Measurements from ENCODE around the gene ASIP. TPM values are rescaled to one million over a fixed set of nuclear protein-coding genes. Genes with fewer than 3 reads are reported as not detected.
"Not testable (repeated sequence)": the region's sequence is repeated elsewhere in the genome, so short reads cannot be mapped to it uniquely, and the experiment has no call there.

ASIP gene
- total and polyA plus RNA-seq, 7 donors = 0.06 to 0.68 (median 0.40) TPM; not detected in 4

- no peak for TF ChIP-seq CTCF (IDR thresholded peaks at IDR 0.05)
- Histone ChIP-seq H3K36me3 (ENCODE audit: insufficient read depth in 1 of 2, low read depth in 1 of 2) (peaks cover 5 to 54% of the 10 kb centered on the region in 2 donors), H3K9me3 (no peaks in the 10 kb centered on the region), H3K4me3 (no peak overlapping the region), H3K4me1 (no peaks in the 10 kb centered on the region), H3K27me3 (ENCODE audit: insufficient read depth in 3 of 3, low read length in 2 of 3) (no peaks in the 10 kb centered on the region), H3K27ac (no peak overlapping the region)
- ATAC-seq (no peak), DNase-seq (no peak)
- intact Hi-C loops (cut with DNase I) = no loop called here
- 91 to 95% (median 94%) methylated on average over 24 of the region's 24 CpGs for WGBS, 3 donors
These were observed 54.1 kb downstream of the ASIP start for GRCh38 chr20:34295284-34295683.

GRCh38 chr20:34296468-34296867 lies 55.2 kb downstream of the ASIP start:
- H3K36me3 ChIP-seq (ENCODE audit: insufficient read depth in 1 of 2, low read depth in 1 of 2) = peaks cover 2 to 42% of the 10 kb centered on the region in 2 donors
- DNase-seq (no peak), ATAC-seq (no peak)
- intact Hi-C loops (cut with DNase I) = no loop called here
- H3K27ac ChIP-seq = no peak overlapping the region
- peaks cover 7% of the 10 kb centered on the region for H3K4me1 ChIP-seq
- no peak for TF ChIP-seq CTCF (IDR thresholded peaks at IDR 0.05)
- H3K27me3 ChIP-seq (ENCODE audit: insufficient read depth in 3 of 3, low read length in 2 of 3) = no peaks in the 10 kb centered on the region
- H3K9me3 ChIP-seq = no peaks in the 10 kb centered on the region
- WGBS, 3 donors = 77 to 81% (median 79%) methylated on average over 3 of the region's 3 CpGs
- H3K4me3 ChIP-seq = no peak overlapping the region

- H3K4me3 ChIP-seq; H3K9me3 ChIP-seq; H3K27me3 ChIP-seq (ENCODE audit: insufficient read depth in 3 of 3, low read length in 2 of 3); H3K27ac ChIP-seq; DNase-seq; ATAC-seq; intact Hi-C loops (cut with DNase I): not testable (repeated sequence)
- Histone ChIP-seq H3K4me1 (peaks cover 14% of the 10 kb centered on the region), H3K36me3 (ENCODE audit: insufficient read depth in 1 of 2, low read depth in 1 of 2) (peaks cover 0 to 23% of the 10 kb centered on the region in 2 donors)
- 67 to 100% (median 87%) methylated on average over 1 to 7 of the region's 15 CpGs for WGBS, 3 donors
- TF ChIP-seq CTCF (IDR thresholded peaks at IDR 0.05) = peak; percentile 3
These were observed 57.1 kb downstream of the ASIP start for GRCh38 chr20:34298294-34298784.

GRCh38 chr20:34299556-34300255 lies 58.5 kb downstream of the ASIP start:
- WGBS, 3 donors = 83 to 88% (median 84%) methylated on average over 11 of the region's 11 CpGs
- no peak for DNase-seq
- intact Hi-C loops (cut with DNase I) = no loop called here
- no peaks in the 10 kb centered on the region for H3K9me3 ChIP-seq
- no peak overlapping the region for H3K27ac ChIP-seq
- no peak overlapping the region for H3K4me3 ChIP-seq
- H3K4me1 ChIP-seq = peaks cover 14% of the 10 kb centered on the region
- peaks cover 0 to 10% of the 10 kb centered on the region in 2 donors for H3K36me3 ChIP-seq (ENCODE audit: insufficient read depth in 1 of 2, low read depth in 1 of 2)
- TF ChIP-seq CTCF (IDR thresholded peaks at IDR 0.05) = no peak
- ATAC-seq = no peak
- H3K27me3 ChIP-seq (ENCODE audit: insufficient read depth in 3 of 3, low read length in 2 of 3) = no peaks in the 10 kb centered on the region
